Activated CD4-positive, alpha-beta T cell treated with anti-CD3 and anti-CD28 coated beads for 4 hours (primary cell): Measurements from ENCODE around the gene SLC47A2.

Source experiments
- DNase-seq, 2 donors: peaks; one replicate each; pipeline ENCODE4 v3.0.0-alpha.2; 2020

Gene SLC47A2

GRCh38 chr17:19642373-19642893 lies 74.0 kb downstream of the SLC47A2 start:
- DNase-seq = no peak

- DNase-seq = no peak
These were observed 74.6 kb downstream of the SLC47A2 start for GRCh38 chr17:19641687-19642372.

GRCh38 chr17:19631905-19632304 lies 84.5 kb downstream of the SLC47A2 start:
- no peak for DNase-seq

- no peak for DNase-seq
These were observed 85.7 kb downstream of the SLC47A2 start for GRCh38 chr17:19630661-19631060.

- no peak for DNase-seq
These were observed 86.3 kb downstream of the SLC47A2 start for GRCh38 chr17:19630035-19630434.

GRCh38 chr17:19629449-19629848 lies 86.9 kb downstream of the SLC47A2 start:
- no peak for DNase-seq
